Stomach (tissue), 9 donors: Measurements from ENCODE around the gene CYP26A1. TPM values are rescaled to one million over a fixed set of nuclear protein-coding genes. Genes with fewer than 3 reads are reported as not detected.

Source experiments
- DNase-seq, 2 donors: peaks; one replicate each; pipeline versions ENCODE4 v3.0.0 to v3.0.0-alpha.2; 2013 to 2019
- H3K27ac ChIP-seq, 5 donors: fragments of 200-600 bp in 4 of 5; sonication (generic) in 4 of 5; one replicate each; pipeline ENCODE4 v1.5.1; 2013 to 2019; ENCODE audit warnings: mild to moderate bottlenecking in 1 of 5, moderate library complexity in 1 of 5
- H3K27me3 ChIP-seq, 3 donors: fragments of 200-600 bp; sonication (generic); one replicate each; pipeline ENCODE4 v1.5.1; 2017 to 2019; ENCODE audit warnings: mixed run types in 1 of 3
- H3K36me3 ChIP-seq, 4 donors: fragments of 200-600 bp; sonication (generic); 1 replicate in 3 of 4; 2 replicates in 1 of 4; pipeline ENCODE4 v1.5.1; 2016 to 2019
- H3K4me1 ChIP-seq, 4 donors: fragments of 200-600 bp; sonication (generic); one replicate each; pipeline ENCODE4 v1.5.1; 2016 to 2019
- H3K4me3 ChIP-seq, 4 donors: fragments of 200-600 bp; sonication (generic) in 3 of 4; one replicate each; pipeline ENCODE4 v1.5.1; 2016 to 2019; ENCODE audit warnings: mild to moderate bottlenecking in 1 of 4
- H3K9me3 ChIP-seq, 4 donors: fragments of 200-600 bp; sonication (generic); one replicate each; pipeline ENCODE4 v1.5.1; 2016 to 2019
- CTCF ChIP-seq, 7 experiments: fragments of 450-650 bp in 4 of 7; fragments of 200-600 bp in 3 of 7; sonication (generic) in 3 of 7; IDR thresholded peaks; one replicate each; pipeline ENCODE4 v1.5.1; 2016 to 2019; ENCODE audit warnings: antibody characterized with exemption in 7 of 7, control low read depth in 2 of 7, mild to moderate bottlenecking in 1 of 7
- EP300 ChIP-seq: sonication (generic); formaldehyde crosslinking; IDR thresholded peaks from one replicate; pipeline ENCODE4 v1.6.1; 2017; ENCODE audit warnings: antibody characterized with exemption
- POLR2A ChIP-seq, 4 donors: fragments of 450-650 bp; IDR thresholded peaks; one replicate each; pipeline ENCODE4 v1.6.1; 2016; ENCODE audit warnings: antibody characterized with exemption in 4 of 4, control low read depth in 2 of 4, mild to moderate bottlenecking in 1 of 4, moderate library complexity in 1 of 4
- POLR2AphosphoS5 ChIP-seq, 3 donors: sonication (generic); formaldehyde crosslinking; IDR thresholded peaks; one replicate each; pipeline ENCODE4 v1.6.1; 2016; ENCODE audit warnings: antibody characterized with exemption in 3 of 3
- WGBS, 5 donors: extraction: QIAGEN DNeasy Blood & Tissue Kit in 3 of 5; methylation state at CpG; one replicate each; pipeline versions ENCODE4 v1.1.5 to v1.1.7; 2013 to 2018; 5-methylcytosine and 5-hydroxymethylcytosine counted together
- intact Hi-C: fragments of 100-400 bp; cut with DNase I; formaldehyde crosslinking; loops from one replicate; pipeline ENCODE4 v1.15.1; 2023; ENCODE audit warnings: low total_unique reads
- polyA plus RNA-seq, 3 donors: library from polyadenylated mRNA; stranded (reverse); fragments of 200-250 nt; gene quantifications; one replicate each; pipeline ENCODE4 v1.2.3, GENCODE V29; 2013
- total RNA-seq, 5 donors: library from RNA; depleted of rRNA; stranded (reverse); fragments of >200 nt; gene quantifications; one replicate each; pipeline versions ENCODE4 v1.1.0 to v1.2.3, GENCODE V29; 2014 to 2016
- donor health status: healthy with polysubstance abuse.
- donor health status: Bipolar disorder and iron deficiency.
- donor health status: healthy.

The CYP26A1 gene
- total and polyA plus RNA-seq, 8 donors, result 0.15 TPM; not detected in 7

GRCh38 chr10:93090619-93091018, 16.9 kb downstream of the CYP26A1 start:
- intact Hi-C loops, result no loop called here
- DNase-seq, result no peak
- no peaks in the 10 kb centered on the region for H3K4me1 ChIP-seq
- H3K4me3 ChIP-seq, result no peak overlapping the region
- H3K36me3 ChIP-seq, result no peaks in the 10 kb centered on the region
- H3K9me3 ChIP-seq, result no peaks in the 10 kb centered on the region
- peaks cover 0 to 5% (median 0%) of the 10 kb centered on the region in 3 donors for H3K27me3 ChIP-seq
- WGBS, 5 donors, result 74 to 95% (median 88%) methylated on average over 2 of the region's 2 CpGs
- no peak for TF ChIP-seq EP300
- no peak for TF ChIP-seq POLR2AphosphoS5 (IDR thresholded peaks at IDR 0.05)
- TF ChIP-seq POLR2A (IDR thresholded peaks at IDR 0.05), result no peak
- no peak for TF ChIP-seq CTCF (IDR thresholded peaks at IDR 0.05)
- H3K27ac ChIP-seq, result no peak overlapping the region

GRCh38 chr10:93091960-93092359, 18.3 kb downstream of the CYP26A1 start:
- H3K27ac ChIP-seq, result no peak overlapping the region
- 95 to 99% (median 96%) methylated on average over 3 of the region's 3 CpGs for WGBS, 5 donors
- no peaks in the 10 kb centered on the region for H3K36me3 ChIP-seq
- peaks cover 0 to 5% (median 0%) of the 10 kb centered on the region in 3 donors for H3K27me3 ChIP-seq
- H3K9me3 ChIP-seq, result no peaks in the 10 kb centered on the region
- intact Hi-C loops, result no loop called here
- no peak overlapping the region for H3K4me3 ChIP-seq
- no peak for DNase-seq
- no peaks in the 10 kb centered on the region for H3K4me1 ChIP-seq
- TF ChIP-seq EP300 (no peak), CTCF (IDR thresholded peaks at IDR 0.05) (no peak), POLR2A (IDR thresholded peaks at IDR 0.05) (no peak), POLR2AphosphoS5 (IDR thresholded peaks at IDR 0.05) (no peak)

- whole genome bisulfite sequencing, 5 donors, result 40 to 77% (median 63%) methylated on average over 1 of the region's 1 CpG
- Histone ChIP-seq H3K4me3 (no peak overlapping the region), H3K27me3 (peaks cover 0 to 5% (median 0%) of the 10 kb centered on the region in 3 donors), H3K9me3 (no peaks in the 10 kb centered on the region), H3K36me3 (no peaks in the 10 kb centered on the region), H3K27ac (no peak overlapping the region), H3K4me1 (no peaks in the 10 kb centered on the region)
- DNase-seq, result no peak
- intact Hi-C loops, result no loop called here
- TF ChIP-seq POLR2A (IDR thresholded peaks at IDR 0.05) (no peak), CTCF (IDR thresholded peaks at IDR 0.05) (no peak), POLR2AphosphoS5 (IDR thresholded peaks at IDR 0.05) (no peak), EP300 (no peak)
These were observed 21.5 kb downstream of the CYP26A1 start for GRCh38 chr10:93095225-93095624.

GRCh38 chr10:93096901-93097300, 23.2 kb downstream of the CYP26A1 start:
- Histone ChIP-seq H3K9me3 (no peaks in the 10 kb centered on the region), H3K4me1 (no peaks in the 10 kb centered on the region), H3K27me3 (no peaks in the 10 kb centered on the region), H3K36me3 (no peaks in the 10 kb centered on the region), H3K4me3 (no peak overlapping the region), H3K27ac (no peak overlapping the region)
- 76 to 86% (median 83%) methylated on average over 3 to 5 of the region's 5 CpGs for WGBS, 5 donors
- DNase-seq, result no peak
- TF ChIP-seq POLR2AphosphoS5 (IDR thresholded peaks at IDR 0.05), result no peak
- no peak for TF ChIP-seq POLR2A (IDR thresholded peaks at IDR 0.05)
- TF ChIP-seq CTCF (IDR thresholded peaks at IDR 0.05), result no peak
- TF ChIP-seq EP300, result no peak
- intact Hi-C loops, result no loop called here
